ENCODE measurements around the gene PLEKHB1.
A peak's percentile ranks its signal among the peaks of the same experiment; 100 is the strongest.

Gene PLEKHB1, protein sequence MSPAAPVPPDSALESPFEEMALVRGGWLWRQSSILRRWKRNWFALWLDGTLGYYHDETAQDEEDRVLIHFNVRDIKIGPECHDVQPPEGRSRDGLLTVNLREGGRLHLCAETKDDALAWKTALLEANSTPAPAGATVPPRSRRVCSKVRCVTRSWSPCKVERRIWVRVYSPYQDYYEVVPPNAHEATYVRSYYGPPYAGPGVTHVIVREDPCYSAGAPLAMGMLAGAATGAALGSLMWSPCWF

GRCh38 chr11:73645972-73646631, at the start of gene PLEKHB1:
Gene PLEKHB1, plus strand, starts transcription at chr11:73646581. Its CDS starts 28 bp downstream, at chr11:73646609.
- no peak for DNase-seq

- DNase-seq: peak; percentile 44
These were observed 48.9 kb upstream of the PLEKHB1 start for GRCh38 chr11:73597336-73597955.

GRCh38 chr11:73597956-73598718, 48.2 kb upstream of the PLEKHB1 start, which contains the start of gene FAM168A:
Gene FAM168A, minus strand, starts transcription at chr11:73598112. Its CDS starts 129,638 bp downstream, at chr11:73468474.
- DNase-seq: peak; percentile 99

- DNase-seq: peak; percentile 20
These were observed 47.5 kb upstream of the PLEKHB1 start for GRCh38 chr11:73598719-73599379.

DNA sequence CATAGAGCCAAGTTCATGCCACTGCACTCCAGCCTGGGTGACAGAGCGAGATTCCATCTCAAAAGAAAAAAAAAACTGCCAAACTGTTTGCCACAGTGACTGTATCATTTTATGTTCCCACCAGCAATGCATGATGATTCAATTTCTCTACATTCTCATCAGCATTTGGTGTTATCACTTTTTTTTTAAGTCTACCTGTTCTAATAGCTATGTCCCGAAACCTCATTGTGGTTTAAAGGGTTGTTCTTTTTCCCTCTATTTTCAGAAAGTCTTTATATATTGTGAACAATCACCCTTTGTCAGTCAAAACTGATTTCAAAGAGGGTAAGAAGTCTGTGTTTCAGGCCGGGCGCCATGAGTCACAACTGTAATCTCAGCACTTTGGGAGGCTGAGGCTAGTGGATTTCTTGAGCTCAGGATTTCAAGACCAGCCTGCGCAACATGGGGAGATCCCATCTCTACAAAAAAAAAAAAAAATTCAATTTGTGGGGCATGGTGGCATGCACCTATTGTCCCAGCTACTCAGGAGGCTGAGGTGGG, 33.7 kb upstream of the PLEKHB1 start:
- no peak for DNase-seq

- no peak for DNase-seq
These were observed 31.8 kb upstream of the PLEKHB1 start for GRCh38 chr11:73614591-73614990.

- DNase-seq: no peak
These were observed 23.3 kb upstream of the PLEKHB1 start for GRCh38 chr11:73622926-73623593.

DNA sequence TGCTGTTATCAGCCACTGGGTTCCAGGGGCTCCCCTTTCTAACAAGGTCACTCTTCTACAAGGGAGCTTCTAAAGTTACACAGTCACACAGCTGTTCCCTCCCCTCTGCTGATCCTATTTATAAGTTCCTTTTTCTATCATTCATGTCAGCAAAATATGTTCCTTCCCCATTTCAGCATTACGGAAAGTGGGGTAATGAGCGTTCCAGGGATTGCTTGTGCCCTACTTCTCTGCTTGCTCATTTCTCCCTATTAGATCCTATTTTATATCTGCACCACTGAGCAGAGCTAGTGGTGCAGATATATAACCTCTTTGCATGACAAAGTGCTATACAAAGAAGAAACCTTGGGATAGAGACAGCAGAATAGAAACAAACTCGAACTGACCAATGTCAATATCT, 22.7 kb upstream of the PLEKHB1 start:
- no peak for DNase-seq

DNA sequence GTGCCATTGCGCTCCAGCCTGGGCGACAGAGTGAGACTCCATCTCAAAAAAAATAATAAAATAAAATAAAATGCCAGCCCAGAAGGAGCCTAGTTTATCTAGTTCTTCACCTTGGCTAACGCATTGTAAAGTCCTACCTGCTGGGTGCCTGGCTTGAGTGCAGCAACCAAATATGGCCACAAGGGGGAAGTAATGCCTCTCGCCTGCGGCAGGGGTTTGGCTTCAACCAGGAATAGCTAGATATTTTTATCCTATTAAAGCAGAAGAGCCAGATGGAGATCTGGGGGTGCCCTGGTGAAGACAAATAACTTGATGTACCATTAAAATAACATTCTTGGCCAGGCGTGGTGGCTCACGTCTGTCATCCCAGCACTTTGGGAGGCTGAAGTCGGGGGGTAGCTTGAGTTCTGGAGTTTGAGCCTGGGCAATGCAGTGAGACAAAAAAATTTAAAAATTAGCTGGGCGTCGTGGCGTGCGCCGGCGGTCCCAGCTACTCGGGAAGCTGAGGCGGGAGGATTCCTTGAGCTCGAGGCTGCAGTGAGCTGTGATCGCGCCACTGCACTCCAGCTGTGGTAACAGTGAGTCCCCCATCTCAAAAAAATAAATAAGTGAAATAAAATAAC, 20.6 kb upstream of the PLEKHB1 start:
- peak; percentile 85 for DNase-seq

DNA sequence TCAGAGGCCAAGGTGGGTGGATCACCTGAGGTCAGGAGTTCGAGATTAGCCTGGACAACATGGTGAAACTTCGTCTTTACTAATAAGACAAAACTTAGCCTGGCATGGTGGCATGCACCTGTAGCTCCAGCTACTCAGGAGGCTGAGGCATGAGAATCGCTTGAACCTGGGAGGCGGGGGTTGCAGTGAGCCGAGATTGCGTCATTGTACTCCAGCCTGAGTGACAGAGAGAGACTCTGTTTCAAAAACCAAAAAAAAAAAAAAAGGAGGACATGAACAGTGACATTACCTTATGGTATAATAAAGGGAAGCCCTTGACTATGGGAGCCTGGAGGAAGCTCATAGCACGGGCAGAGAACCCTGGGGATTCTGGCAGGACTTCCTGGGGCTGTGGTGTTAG, 16.5 kb upstream of the PLEKHB1 start:
- DNase-seq: no peak

GRCh38 chr11:73632996-73633395, 13.4 kb upstream of the PLEKHB1 start:
- no peak for DNase-seq

- no peak for DNase-seq
These were observed 12.4 kb upstream of the PLEKHB1 start for GRCh38 chr11:73633999-73634398.

- DNase-seq: no peak
These were observed 10.7 kb upstream of the PLEKHB1 start for GRCh38 chr11:73635721-73636120.

DNA sequence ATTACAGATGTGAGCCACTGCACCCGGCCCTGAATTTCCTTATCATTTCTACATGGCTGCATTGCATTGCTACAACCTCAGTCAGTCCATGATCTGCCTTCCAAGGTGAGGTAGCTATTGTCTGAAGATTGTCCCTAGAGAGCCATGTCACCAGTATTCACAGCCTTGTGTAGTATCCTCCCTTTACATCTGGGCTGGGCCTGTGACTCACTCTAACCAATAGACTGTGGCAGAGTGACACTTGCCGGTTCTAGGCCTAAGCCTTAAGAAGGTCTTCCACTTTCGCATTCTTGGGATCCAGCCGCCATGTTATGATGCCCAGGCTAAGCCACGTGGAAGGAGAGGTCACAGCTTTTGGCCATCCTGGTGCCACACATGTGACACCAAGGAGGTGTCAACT, 10.1 kb upstream of the PLEKHB1 start:
- DNase-seq: no peak

- DNase-seq: no peak
These were observed 9.4 kb upstream of the PLEKHB1 start for GRCh38 chr11:73637012-73637411.

GRCh38 chr11:73640592-73640991, 5.8 kb upstream of the PLEKHB1 start:
- DNase-seq: no peak

DNA sequence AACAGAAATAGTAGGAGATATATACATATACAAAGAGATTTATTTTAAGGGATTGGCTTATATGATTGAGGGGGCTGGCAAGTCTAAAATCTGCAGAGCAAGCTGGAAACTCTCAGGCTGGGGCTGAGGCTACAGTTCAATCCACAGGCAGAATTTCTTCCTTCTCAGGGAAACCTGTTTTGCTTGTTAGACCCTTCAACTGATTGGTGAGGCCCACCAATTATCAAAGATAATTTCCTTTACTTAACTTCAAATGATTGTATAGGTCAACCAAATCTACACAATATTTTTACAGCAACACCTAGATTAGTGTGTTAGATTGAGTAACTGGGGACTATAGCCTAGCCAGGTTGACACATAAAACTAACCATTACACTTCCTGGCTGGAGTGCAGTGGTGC, 4.7 kb upstream of the PLEKHB1 start:
- DNase-seq: no peak

DNA sequence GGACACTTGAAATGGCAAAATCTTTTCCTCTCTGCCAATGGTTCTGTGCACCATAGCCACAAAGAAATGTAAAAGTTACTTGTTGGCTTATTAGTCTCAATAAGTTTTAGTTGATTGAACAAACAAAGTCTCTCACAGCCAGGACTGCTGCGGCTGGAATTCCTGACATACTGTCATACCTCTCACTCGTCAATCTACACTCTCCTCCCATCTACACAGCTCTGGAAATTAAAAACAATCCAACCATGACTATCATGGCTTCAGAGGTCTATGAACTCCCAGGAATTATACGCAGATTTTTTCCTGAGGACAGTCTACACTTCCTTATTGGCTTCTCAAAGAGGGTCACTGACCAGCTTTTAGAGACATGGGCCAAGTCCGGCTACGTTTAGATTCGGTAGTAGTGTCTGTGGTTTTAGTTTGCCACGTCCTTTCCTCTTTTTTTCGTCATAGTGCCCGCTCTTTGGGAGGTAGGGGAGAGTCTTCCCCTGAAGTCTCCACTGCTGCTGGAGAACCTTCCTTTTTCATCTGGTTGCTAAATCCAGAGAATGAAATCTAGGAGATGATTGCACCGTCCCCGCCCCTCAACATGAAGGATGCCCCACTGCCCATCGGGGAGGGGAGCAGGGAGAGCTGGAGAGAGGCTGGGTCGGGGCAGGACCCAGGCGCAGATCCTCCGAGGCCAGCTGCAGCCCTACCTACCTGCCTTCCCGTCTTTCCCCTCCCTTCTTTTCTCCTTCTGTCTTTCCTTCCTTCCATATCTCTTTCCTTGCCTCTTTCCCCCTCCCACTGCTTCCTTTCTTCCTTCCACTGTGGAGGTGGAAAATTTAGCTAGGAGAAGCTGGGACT, 1.0 kb upstream of the PLEKHB1 start:
- DNase-seq: no peak

DNA sequence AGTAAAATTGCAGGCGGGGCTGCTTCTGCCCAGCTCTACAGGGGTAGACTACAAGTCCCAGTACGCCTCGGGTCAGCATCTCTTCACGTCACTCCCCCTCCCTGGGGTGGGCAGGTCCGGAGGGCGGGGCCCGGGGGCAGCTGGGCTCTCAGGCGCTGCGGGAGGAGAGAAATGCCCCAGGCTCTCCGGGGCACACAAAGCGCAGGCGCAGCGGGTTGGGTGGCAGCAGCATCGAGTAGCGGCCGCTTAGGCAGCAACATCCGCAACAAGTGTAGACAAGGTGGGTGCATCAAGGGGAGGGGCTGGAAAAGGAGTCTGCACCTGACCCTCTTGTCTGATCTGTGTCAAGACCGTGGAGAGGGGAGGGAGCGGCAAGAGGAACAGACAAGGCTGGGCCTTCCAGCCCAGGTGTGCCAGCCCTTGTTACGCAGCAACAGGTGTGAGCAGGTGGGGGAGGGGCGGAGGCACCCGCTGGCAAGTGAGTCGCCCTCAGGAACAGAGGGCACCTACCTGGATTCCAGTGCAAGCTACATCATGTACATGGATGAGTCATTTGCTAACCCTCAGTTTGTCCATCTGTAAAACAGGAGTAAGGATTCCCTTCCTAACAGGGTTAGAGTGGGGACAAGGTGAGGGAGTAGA, 1.2 kb downstream of the PLEKHB1 start:
- DNase-seq: peak; percentile 98

DNA sequence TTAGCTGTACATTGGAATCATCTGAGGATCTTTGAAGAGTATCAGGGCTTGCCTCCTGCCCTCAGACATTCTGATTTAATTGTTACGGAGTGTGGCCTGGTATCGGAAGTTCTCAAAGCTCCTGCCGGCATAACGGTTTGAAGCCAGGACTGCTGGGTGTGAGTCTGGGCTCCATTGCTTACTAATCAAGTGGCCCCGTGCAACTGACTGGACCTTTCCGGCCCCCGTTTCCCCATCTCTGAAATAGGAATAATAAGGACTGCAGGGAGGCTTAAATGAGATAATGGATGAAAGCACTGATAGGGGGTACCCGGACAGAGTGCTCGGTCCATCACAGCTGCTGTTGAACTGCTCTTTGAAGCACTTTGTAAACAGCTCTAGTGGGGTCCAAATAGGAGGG, 1.7 kb downstream of the PLEKHB1 start:
- no peak for DNase-seq

Measured in NCI-H69 (cell line).